ENCODE results near the gene ADAM17. TPM values are rescaled to one million over a fixed set of nuclear protein-coding genes. Genes with fewer than 3 reads are reported as not detected.

The ADAM17 gene
- polyA plus RNA-seq, 2 of the 4 experiments (the other 2 are of a cell fraction), result 33.1 to 38.1 TPM

DNA sequence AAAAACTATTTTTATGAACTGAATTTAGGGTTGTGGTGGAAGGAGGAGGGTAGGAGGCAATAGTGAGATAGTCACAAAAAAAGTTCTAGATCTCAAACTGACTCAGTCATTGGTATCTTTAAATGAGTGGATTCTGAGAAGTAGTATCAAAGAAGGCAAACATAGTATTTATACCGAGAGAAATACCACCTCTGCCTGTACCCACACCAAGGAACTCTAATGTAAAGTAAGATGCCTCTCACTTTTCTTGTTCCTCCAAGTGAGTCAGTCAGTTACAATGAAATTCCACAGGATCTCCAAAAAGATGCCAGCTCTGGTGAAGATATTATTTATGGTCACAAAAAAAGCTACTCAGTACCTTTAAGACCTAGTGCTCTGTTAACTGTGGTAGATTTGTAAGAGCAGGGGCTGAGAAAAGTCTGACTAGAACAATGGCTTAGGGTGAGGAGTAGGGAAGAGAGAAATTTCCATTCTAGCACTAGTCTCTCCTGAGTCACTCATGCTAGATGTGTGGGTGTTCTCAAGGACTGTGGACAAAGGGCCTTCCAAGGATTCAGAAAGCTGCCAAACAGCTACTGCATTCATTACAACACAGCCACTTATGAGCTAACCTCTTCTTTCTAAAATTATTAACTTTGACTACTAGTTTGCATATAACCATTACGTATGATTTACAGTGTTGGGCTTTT is 38.9 kb upstream of the ADAM17 start:
- DNase-seq (ENCODE audit: low read depth in 1 of 2, low spot score in 1 of 2) (peak; percentile 48 to 56), ATAC-seq (peak; percentile 88 to 95), FAIRE-seq (no peak)
- Histone ChIP-seq H3K4me3 (no peak overlapping the region), H3K27ac (peak overlapping the region; percentile 5 to 65; a peak in 5 of 6 replicates), H3K4me2 (peak overlapping the region; percentile 43), H3K4me1 (peaks cover 55% of the 10 kb centered on the region), H3K9me3 (peaks cover 8% of the 10 kb centered on the region)
- CTCF ChIA-PET, result interaction anchor here (0.9 to 1.7 kb wide), 6 partner anchors 26 to 205 kb away, joined by 3 to 6 read pairs (median 4); no protein-coding TSS in a partner anchor
- no peak for TF ChIP-seq ZC3H11A (IDR thresholded peaks at IDR 0.05)
- TF ChIP-seq HOXB13 (CRISPR knock-in tag; IDR thresholded peaks at IDR 0.05; ENCODE audit: low read depth), result no peak
- TF ChIP-seq, protein P1, sequence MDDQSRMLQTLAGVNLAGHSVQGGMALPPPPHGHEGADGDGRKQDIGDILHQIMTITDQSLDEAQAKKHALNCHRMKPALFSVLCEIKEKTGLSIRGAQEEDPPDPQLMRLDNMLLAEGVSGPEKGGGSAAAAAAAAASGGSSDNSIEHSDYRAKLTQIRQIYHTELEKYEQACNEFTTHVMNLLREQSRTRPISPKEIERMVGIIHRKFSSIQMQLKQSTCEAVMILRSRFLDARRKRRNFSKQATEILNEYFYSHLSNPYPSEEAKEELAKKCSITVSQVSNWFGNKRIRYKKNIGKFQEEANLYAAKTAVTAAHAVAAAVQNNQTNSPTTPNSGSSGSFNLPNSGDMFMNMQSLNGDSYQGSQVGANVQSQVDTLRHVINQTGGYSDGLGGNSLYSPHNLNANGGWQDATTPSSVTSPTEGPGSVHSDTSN (IDR thresholded peaks at IDR 0.05), result no peak
- no peak for TF ChIP-seq HES2 (IDR thresholded peaks at IDR 0.05)
- no peak for TF ChIP-seq MYC (IDR thresholded peaks at IDR 0.05; ENCODE audit: borderline replicate concordance, low read length)
- TF ChIP-seq, protein P2, sequence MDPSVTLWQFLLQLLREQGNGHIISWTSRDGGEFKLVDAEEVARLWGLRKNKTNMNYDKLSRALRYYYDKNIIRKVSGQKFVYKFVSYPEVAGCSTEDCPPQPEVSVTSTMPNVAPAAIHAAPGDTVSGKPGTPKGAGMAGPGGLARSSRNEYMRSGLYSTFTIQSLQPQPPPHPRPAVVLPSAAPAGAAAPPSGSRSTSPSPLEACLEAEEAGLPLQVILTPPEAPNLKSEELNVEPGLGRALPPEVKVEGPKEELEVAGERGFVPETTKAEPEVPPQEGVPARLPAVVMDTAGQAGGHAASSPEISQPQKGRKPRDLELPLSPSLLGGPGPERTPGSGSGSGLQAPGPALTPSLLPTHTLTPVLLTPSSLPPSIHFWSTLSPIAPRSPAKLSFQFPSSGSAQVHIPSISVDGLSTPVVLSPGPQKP (IDR thresholded peaks at IDR 0.05; ENCODE audit: low read depth, low read length), result no peak
- no peak for TF ChIP-seq MAZ (IDR thresholded peaks at IDR 0.05; ENCODE audit: borderline replicate concordance, low read depth, low read length)
- TF ChIP-seq, protein P3, sequence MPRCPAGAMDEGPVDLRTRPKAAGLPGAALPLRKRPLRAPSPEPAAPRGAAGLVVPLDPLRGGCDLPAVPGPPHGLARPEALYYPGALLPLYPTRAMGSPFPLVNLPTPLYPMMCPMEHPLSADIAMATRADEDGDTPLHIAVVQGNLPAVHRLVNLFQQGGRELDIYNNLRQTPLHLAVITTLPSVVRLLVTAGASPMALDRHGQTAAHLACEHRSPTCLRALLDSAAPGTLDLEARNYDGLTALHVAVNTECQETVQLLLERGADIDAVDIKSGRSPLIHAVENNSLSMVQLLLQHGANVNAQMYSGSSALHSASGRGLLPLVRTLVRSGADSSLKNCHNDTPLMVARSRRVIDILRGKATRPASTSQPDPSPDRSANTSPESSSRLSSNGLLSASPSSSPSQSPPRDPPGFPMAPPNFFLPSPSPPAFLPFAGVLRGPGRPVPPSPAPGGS (IDR thresholded peaks at IDR 0.05), result no peak
- TF ChIP-seq, protein P4, sequence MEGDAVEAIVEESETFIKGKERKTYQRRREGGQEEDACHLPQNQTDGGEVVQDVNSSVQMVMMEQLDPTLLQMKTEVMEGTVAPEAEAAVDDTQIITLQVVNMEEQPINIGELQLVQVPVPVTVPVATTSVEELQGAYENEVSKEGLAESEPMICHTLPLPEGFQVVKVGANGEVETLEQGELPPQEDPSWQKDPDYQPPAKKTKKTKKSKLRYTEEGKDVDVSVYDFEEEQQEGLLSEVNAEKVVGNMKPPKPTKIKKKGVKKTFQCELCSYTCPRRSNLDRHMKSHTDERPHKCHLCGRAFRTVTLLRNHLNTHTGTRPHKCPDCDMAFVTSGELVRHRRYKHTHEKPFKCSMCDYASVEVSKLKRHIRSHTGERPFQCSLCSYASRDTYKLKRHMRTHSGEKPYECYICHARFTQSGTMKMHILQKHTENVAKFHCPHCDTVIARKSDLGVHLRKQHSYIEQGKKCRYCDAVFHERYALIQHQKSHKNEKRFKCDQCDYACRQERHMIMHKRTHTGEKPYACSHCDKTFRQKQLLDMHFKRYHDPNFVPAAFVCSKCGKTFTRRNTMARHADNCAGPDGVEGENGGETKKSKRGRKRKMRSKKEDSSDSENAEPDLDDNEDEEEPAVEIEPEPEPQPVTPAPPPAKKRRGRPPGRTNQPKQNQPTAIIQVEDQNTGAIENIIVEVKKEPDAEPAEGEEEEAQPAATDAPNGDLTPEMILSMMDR (IDR thresholded peaks at IDR 0.05), result no peak
- TF ChIP-seq, protein P5, sequence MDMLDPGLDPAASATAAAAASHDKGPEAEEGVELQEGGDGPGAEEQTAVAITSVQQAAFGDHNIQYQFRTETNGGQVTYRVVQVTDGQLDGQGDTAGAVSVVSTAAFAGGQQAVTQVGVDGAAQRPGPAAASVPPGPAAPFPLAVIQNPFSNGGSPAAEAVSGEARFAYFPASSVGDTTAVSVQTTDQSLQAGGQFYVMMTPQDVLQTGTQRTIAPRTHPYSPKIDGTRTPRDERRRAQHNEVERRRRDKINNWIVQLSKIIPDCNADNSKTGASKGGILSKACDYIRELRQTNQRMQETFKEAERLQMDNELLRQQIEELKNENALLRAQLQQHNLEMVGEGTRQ (IDR thresholded peaks at IDR 0.05), result no peak
- no peak for TF ChIP-seq HDAC2 (IDR thresholded peaks at IDR 0.05)
- WGBS (ENCODE audit: missing lambda C conversion rate), result 33% methylated on average over 2 of the region's 2 CpGs
- POLR2A ChIA-PET, result interaction anchor here (0.7 to 1.5 kb wide), 5 partner anchors 9 to 42 kb away, joined by 3 to 12 read pairs (median 3); partner anchors contain the start of genes ADAM17 and YWHAQ

DNA sequence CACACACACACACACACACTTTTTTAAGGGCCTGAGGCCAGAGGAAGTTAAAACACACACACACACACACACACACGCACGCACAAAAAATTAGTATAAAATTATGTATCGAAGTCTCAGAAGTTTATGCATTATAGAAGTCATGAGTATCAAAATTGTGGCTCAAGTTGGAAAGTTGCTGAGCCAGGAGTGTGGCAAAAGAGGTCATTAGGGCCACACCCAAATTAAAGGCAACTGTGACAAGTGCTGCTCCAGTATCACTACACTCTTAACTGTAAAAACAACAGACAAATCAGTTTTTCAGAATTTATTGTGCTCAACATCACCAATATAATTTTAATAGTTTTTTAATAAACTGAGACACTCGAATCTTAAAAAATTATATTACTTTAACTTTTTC is 38.3 kb upstream of the ADAM17 start:
- Histone ChIP-seq H3K9me3 (peaks cover 2% of the 10 kb centered on the region; the same call in 2 of the 3 replicates), H3K4me1 (peaks cover 55% of the 10 kb centered on the region), H3K4me2 (peak overlapping the region; percentile 43), H3K4me3 (no peak overlapping the region), H3K27ac (no peak overlapping the region)
- no peak for ATAC-seq
- no peak for DNase-seq (ENCODE audit: low read depth in 1 of 2, low spot score in 1 of 2)
- ChIA-PET POLR2A (interaction anchor here (1.4 to 1.5 kb wide), 2 partner anchors 10 to 38 kb away, joined by 3 to 12 read pairs; partner anchors contain the start of gene ADAM17), CTCF (interaction anchor here (1.2 to 1.7 kb wide), 2 partner anchors 26 to 185 kb away, joined by 3 read pairs; no protein-coding TSS in a partner anchor)
- no peak for FAIRE-seq
- WGBS (ENCODE audit: missing lambda C conversion rate), result 87% methylated on average over 4 of the region's 4 CpGs
- TF ChIP-seq NPAS2 (CRISPR knock-in tag; IDR thresholded peaks at IDR 0.05; ENCODE audit: borderline replicate concordance), result no peak
- TF ChIP-seq ZSCAN20 (CRISPR knock-in tag; IDR thresholded peaks at IDR 0.05), result no peak
- no peak for TF ChIP-seq SMC3 (IDR thresholded peaks at IDR 0.05)
- TF ChIP-seq, protein P6, sequence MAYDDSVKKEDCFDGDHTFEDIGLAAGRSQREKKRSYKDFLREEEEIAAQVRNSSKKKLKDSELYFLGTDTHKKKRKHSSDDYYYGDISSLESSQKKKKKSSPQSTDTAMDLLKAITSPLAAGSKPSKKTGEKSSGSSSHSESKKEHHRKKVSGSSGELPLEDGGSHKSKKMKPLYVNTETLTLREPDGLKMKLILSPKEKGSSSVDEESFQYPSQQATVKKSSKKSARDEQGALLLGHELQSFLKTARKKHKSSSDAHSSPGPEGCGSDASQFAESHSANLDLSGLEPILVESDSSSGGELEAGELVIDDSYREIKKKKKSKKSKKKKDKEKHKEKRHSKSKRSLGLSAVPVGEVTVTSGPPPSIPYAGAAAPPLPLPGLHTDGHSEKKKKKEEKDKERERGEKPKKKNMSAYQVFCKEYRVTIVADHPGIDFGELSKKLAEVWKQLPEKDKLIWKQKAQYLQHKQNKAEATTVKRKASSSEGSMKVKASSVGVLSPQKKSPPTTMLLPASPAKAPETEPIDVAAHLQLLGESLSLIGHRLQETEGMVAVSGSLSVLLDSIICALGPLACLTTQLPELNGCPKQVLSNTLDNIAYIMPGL (CRISPR knock-in tag; IDR thresholded peaks at IDR 0.05; ENCODE audit: borderline replicate concordance), result no peak
- TF ChIP-seq RCOR1 (IDR thresholded peaks at IDR 0.05; ENCODE audit: low read depth, low read length), result no peak
- no peak for TF ChIP-seq HOXB13 (CRISPR knock-in tag; IDR thresholded peaks at IDR 0.05; ENCODE audit: low read depth)
- TF ChIP-seq EHF (CRISPR knock-in tag; IDR thresholded peaks at IDR 0.05), result no peak
- TF ChIP-seq NR3C1 (IDR thresholded peaks at IDR 0.05), result no peak
- TF ChIP-seq TFCP2L1 (CRISPR knock-in tag; IDR thresholded peaks at IDR 0.05), result no peak
- no peak for TF ChIP-seq HOXA7 (CRISPR knock-in tag; IDR thresholded peaks at IDR 0.05)
- TF ChIP-seq KDM1A (IDR thresholded peaks at IDR 0.05; ENCODE audit: low read depth), result no peak
- no peak for TF ChIP-seq MYC (IDR thresholded peaks at IDR 0.05; ENCODE audit: borderline replicate concordance, low read length)
- TF ChIP-seq FOSL2 (IDR thresholded peaks at IDR 0.05), result no peak
- no peak for TF ChIP-seq FOSL2 (CRISPR knock-in tag; IDR thresholded peaks at IDR 0.05)
- TF ChIP-seq ATOH8 (CRISPR knock-in tag; IDR thresholded peaks at IDR 0.05; ENCODE audit: low read depth), result no peak
- TF ChIP-seq CHD2 (IDR thresholded peaks at IDR 0.05; ENCODE audit: low read length, partially characterized antibody), result no peak
- TF ChIP-seq ESRRA (IDR thresholded peaks at IDR 0.05; ENCODE audit: borderline replicate concordance, low read length), result no peak
- no peak for TF ChIP-seq CBX2 (IDR thresholded peaks at IDR 0.05; ENCODE audit: borderline replicate concordance, low read depth)
